Measurements from ENCODE around the gene NCOA1. TPM values are rescaled to one million over a fixed set of nuclear protein-coding genes. Genes with fewer than 3 reads are reported as not detected.
"Not testable (repeated sequence)": the region's sequence is repeated elsewhere in the genome, so short reads cannot be mapped to it uniquely, and the experiment has no call there.

The NCOA1 gene
- total RNA-seq, 5 donors from 2014 or later (not counting 1 experiment from before 2014, with no cell fraction given) = 34.7 to 55.5 (median 37.6) TPM

GRCh38 chr2:24533574-24533973 is 42.5 kb downstream of the NCOA1 start:
- 100% methylated on average over 1 of the region's 3 CpGs for WGBS (ENCODE audit: insufficient coverage)
- Mint-ChIP-seq H3K36me3 (peaks cover 64% of the 10 kb centered on the region), H3K4me1 (peaks cover 47 to 57% (median 55%) of the 10 kb centered on the region in 3 donors), H3K4me3 (peak overlapping the region in 1 of 3 donors; percentile 8), H3K9me3 (peaks cover 6 to 34% (median 7%) of the 10 kb centered on the region in 3 donors)
- CTCF ChIA-PET = interaction anchor here in 1 of 2 donors (1.0 kb wide), 1 partner anchor 19 kb away, joined by 4 read pairs; no protein-coding TSS in a partner anchor
- H3K4me1 ChIP-seq (ENCODE audit: control insufficient read depth in 1 of 2, extremely low read depth in 1 of 2, insufficient read depth in 2 of 2, low read length in 2 of 2); DNase-seq; H3K4me3 ChIP-seq (ENCODE audit: control insufficient read depth in 1 of 2, extremely low read depth in 1 of 2, low read length in 1 of 2); POLR2A ChIA-PET; H3K27ac Mint-ChIP-seq; ATAC-seq (replicated peaks in 1 of 4); H3K27ac ChIP-seq (ENCODE audit: low read length); H3K9me3 ChIP-seq; H3K27me3 ChIP-seq (replicated peaks in 1 of 2; ENCODE audit: control insufficient read depth in 2 of 2, extremely low read depth in 1 of 2, insufficient read depth in 2 of 2, low read length in 1 of 2); H3K36me3 ChIP-seq (ENCODE audit: control insufficient read depth in 2 of 2, extremely low read depth in 1 of 2, insufficient read depth in 1 of 2, low read length in 1 of 2); H3K27me3 Mint-ChIP-seq: not testable (repeated sequence)

- no peak overlapping the region for H3K27ac Mint-ChIP-seq
- ATAC-seq (replicated peaks in 1 of 4) (no peak), DNase-seq (no peak)
- ChIA-PET CTCF (no interaction called here), POLR2A (interaction anchor here in 1 of 2 donors (0.6 kb wide), 1 partner anchor 53 kb away, joined by 4 read pairs; no protein-coding TSS in a partner anchor)
- Histone ChIP-seq H3K4me1 (ENCODE audit: control insufficient read depth in 1 of 2, extremely low read depth in 1 of 2, insufficient read depth in 2 of 2, low read length in 2 of 2) (no peaks in the 10 kb centered on the region), H3K27ac (ENCODE audit: low read length) (no peak overlapping the region), H3K4me3 (ENCODE audit: control insufficient read depth in 1 of 2, extremely low read depth in 1 of 2, low read length in 1 of 2) (no peak overlapping the region), H3K36me3 (ENCODE audit: control insufficient read depth in 2 of 2, extremely low read depth in 1 of 2, insufficient read depth in 1 of 2, low read length in 1 of 2) (no peaks in the 10 kb centered on the region), H3K27me3 (replicated peaks in 1 of 2; ENCODE audit: control insufficient read depth in 2 of 2, extremely low read depth in 1 of 2, insufficient read depth in 2 of 2, low read length in 1 of 2) (no peaks in the 10 kb centered on the region), H3K9me3 (peaks cover 4% of the 10 kb centered on the region)
- 100% methylated on average over 1 of the region's 4 CpGs for WGBS (ENCODE audit: insufficient coverage)
- no peaks in the 10 kb centered on the region for H3K27me3 Mint-ChIP-seq
- peaks cover 48 to 61% (median 58%) of the 10 kb centered on the region in 3 donors for H3K4me1 Mint-ChIP-seq
- H3K36me3 Mint-ChIP-seq = peaks cover 50% of the 10 kb centered on the region
- H3K9me3 Mint-ChIP-seq = peaks cover 13 to 36% (median 26%) of the 10 kb centered on the region in 3 donors
- H3K4me3 Mint-ChIP-seq = no peak overlapping the region
These were observed 47.7 kb downstream of the NCOA1 start for GRCh38 chr2:24538720-24539119.

GRCh38 chr2:24539258-24539657 is 48.2 kb downstream of the NCOA1 start:
- Histone ChIP-seq H3K4me3 (ENCODE audit: control insufficient read depth in 1 of 2, extremely low read depth in 1 of 2, low read length in 1 of 2) (no peak overlapping the region), H3K9me3 (peaks cover 4% of the 10 kb centered on the region), H3K36me3 (ENCODE audit: control insufficient read depth in 2 of 2, extremely low read depth in 1 of 2, insufficient read depth in 1 of 2, low read length in 1 of 2) (no peaks in the 10 kb centered on the region), H3K27ac (ENCODE audit: low read length) (no peak overlapping the region), H3K27me3 (replicated peaks in 1 of 2; ENCODE audit: control insufficient read depth in 2 of 2, extremely low read depth in 1 of 2, insufficient read depth in 2 of 2, low read length in 1 of 2) (no peaks in the 10 kb centered on the region), H3K4me1 (ENCODE audit: control insufficient read depth in 1 of 2, extremely low read depth in 1 of 2, insufficient read depth in 2 of 2, low read length in 2 of 2) (peaks cover 0 to 2% of the 10 kb centered on the region in 2 experiments)
- POLR2A ChIA-PET = no interaction called here
- Mint-ChIP-seq H3K4me1 (peaks cover 50 to 63% (median 61%) of the 10 kb centered on the region in 3 donors), H3K27ac (no peak overlapping the region), H3K36me3 (peaks cover 53% of the 10 kb centered on the region), H3K9me3 (peaks cover 17 to 41% (median 29%) of the 10 kb centered on the region in 3 donors), H3K4me3 (no peak overlapping the region), H3K27me3 (no peaks in the 10 kb centered on the region)
- ATAC-seq (replicated peaks in 1 of 4) (no peak), DNase-seq (no peak)
- whole genome bisulfite sequencing (ENCODE audit: insufficient coverage) = 100% methylated on average over 1 of the region's 1 CpG
- CTCF ChIA-PET = no interaction called here

GRCh38 chr2:24540011-24540477 is 49.0 kb downstream of the NCOA1 start:
- Mint-ChIP-seq H3K27me3 (no peaks in the 10 kb centered on the region), H3K9me3 (peaks cover 13 to 36% (median 27%) of the 10 kb centered on the region in 3 donors), H3K36me3 (peaks cover 48% of the 10 kb centered on the region), H3K27ac (no peak overlapping the region), H3K4me3 (no peak overlapping the region), H3K4me1 (peaks cover 50 to 64% (median 60%) of the 10 kb centered on the region in 3 donors)
- H3K9me3 ChIP-seq = peaks cover 4% of the 10 kb centered on the region
- DNase-seq (no peak), ATAC-seq (replicated peaks in 1 of 4) (no peak)
- H3K27ac ChIP-seq (ENCODE audit: low read length) = no peak overlapping the region
- H3K4me1 ChIP-seq (ENCODE audit: control insufficient read depth in 1 of 2, extremely low read depth in 1 of 2, insufficient read depth in 2 of 2, low read length in 2 of 2) = peaks cover 0 to 8% of the 10 kb centered on the region in 2 experiments
- no peaks in the 10 kb centered on the region for H3K27me3 ChIP-seq (replicated peaks in 1 of 2; ENCODE audit: control insufficient read depth in 2 of 2, extremely low read depth in 1 of 2, insufficient read depth in 2 of 2, low read length in 1 of 2)
- ChIA-PET POLR2A (no interaction called here), CTCF (no interaction called here)
- no peak overlapping the region for H3K4me3 ChIP-seq (ENCODE audit: control insufficient read depth in 1 of 2, extremely low read depth in 1 of 2, low read length in 1 of 2)
- no CpG with 5 or more reads among the region's 2 CpGs for WGBS (ENCODE audit: insufficient coverage)
- H3K36me3 ChIP-seq (ENCODE audit: control insufficient read depth in 2 of 2, extremely low read depth in 1 of 2, insufficient read depth in 1 of 2, low read length in 1 of 2) = no peaks in the 10 kb centered on the region

GRCh38 chr2:24541621-24542020 is 50.6 kb downstream of the NCOA1 start:
- CTCF ChIA-PET = interaction anchor here in 1 of 2 donors (1.1 kb wide), 1 partner anchor 11 kb away, joined by 3 read pairs; no protein-coding TSS in a partner anchor
- H3K9me3 ChIP-seq = peaks cover 4% of the 10 kb centered on the region
- no peak overlapping the region for H3K27ac Mint-ChIP-seq
- H3K27ac ChIP-seq (ENCODE audit: low read length) = no peak overlapping the region
- H3K36me3 ChIP-seq (ENCODE audit: control insufficient read depth in 2 of 2, extremely low read depth in 1 of 2, insufficient read depth in 1 of 2, low read length in 1 of 2) = no peaks in the 10 kb centered on the region
- no peak overlapping the region for H3K4me3 ChIP-seq (ENCODE audit: control insufficient read depth in 1 of 2, extremely low read depth in 1 of 2, low read length in 1 of 2)
- H3K9me3 Mint-ChIP-seq = peaks cover 13 to 31% (median 24%) of the 10 kb centered on the region in 3 donors
- H3K4me1 ChIP-seq (ENCODE audit: control insufficient read depth in 1 of 2, extremely low read depth in 1 of 2, insufficient read depth in 2 of 2, low read length in 2 of 2) = peaks cover 0 to 9% of the 10 kb centered on the region in 2 experiments
- H3K4me3 Mint-ChIP-seq = no peak overlapping the region
- no peaks in the 10 kb centered on the region for H3K27me3 ChIP-seq (replicated peaks in 1 of 2; ENCODE audit: control insufficient read depth in 2 of 2, extremely low read depth in 1 of 2, insufficient read depth in 2 of 2, low read length in 1 of 2)
- H3K36me3 Mint-ChIP-seq = peaks cover 37% of the 10 kb centered on the region
- POLR2A ChIA-PET = interaction anchor here in 1 of 2 donors (0.9 kb wide), 1 partner anchor 31 kb away, joined by 3 read pairs; no protein-coding TSS in a partner anchor
- ATAC-seq (replicated peaks in 1 of 4) (no peak), DNase-seq (no peak)
- H3K27me3 Mint-ChIP-seq = no peaks in the 10 kb centered on the region
- H3K4me1 Mint-ChIP-seq = peaks cover 36 to 54% (median 50%) of the 10 kb centered on the region in 3 donors

GRCh38 chr2:24542269-24542872 is 51.3 kb downstream of the NCOA1 start:
- H3K27ac ChIP-seq (ENCODE audit: low read length) = no peak overlapping the region
- ChIA-PET CTCF (interaction anchor here in 1 of 2 donors (1.1 kb wide), 1 partner anchor 10 kb away, joined by 3 read pairs; no protein-coding TSS in a partner anchor), POLR2A (no interaction called here)
- peaks cover 35 to 50% (median 46%) of the 10 kb centered on the region in 3 donors for H3K4me1 Mint-ChIP-seq
- no peaks in the 10 kb centered on the region for H3K27me3 ChIP-seq (replicated peaks in 1 of 2; ENCODE audit: control insufficient read depth in 2 of 2, extremely low read depth in 1 of 2, insufficient read depth in 2 of 2, low read length in 1 of 2)
- H3K4me1 ChIP-seq (ENCODE audit: control insufficient read depth in 1 of 2, extremely low read depth in 1 of 2, insufficient read depth in 2 of 2, low read length in 2 of 2) = peaks cover 0 to 9% of the 10 kb centered on the region in 2 experiments
- no CpG with 5 or more reads among the region's 3 CpGs for WGBS (ENCODE audit: insufficient coverage)
- H3K36me3 ChIP-seq (ENCODE audit: control insufficient read depth in 2 of 2, extremely low read depth in 1 of 2, insufficient read depth in 1 of 2, low read length in 1 of 2) = no peaks in the 10 kb centered on the region
- H3K9me3 ChIP-seq = peaks cover 7% of the 10 kb centered on the region
- no peak overlapping the region for H3K4me3 ChIP-seq (ENCODE audit: control insufficient read depth in 1 of 2, extremely low read depth in 1 of 2, low read length in 1 of 2)
- H3K4me3 Mint-ChIP-seq = no peak overlapping the region
- H3K27ac Mint-ChIP-seq = no peak overlapping the region
- peaks cover 34% of the 10 kb centered on the region for H3K36me3 Mint-ChIP-seq
- peaks cover 13 to 31% (median 24%) of the 10 kb centered on the region in 3 donors for H3K9me3 Mint-ChIP-seq
- H3K27me3 Mint-ChIP-seq = no peaks in the 10 kb centered on the region
- no peak for DNase-seq
- no peak for ATAC-seq (replicated peaks in 1 of 4)
